HepG2 (cell line): Measurements from ENCODE around the gene SPATA21. TPM values are rescaled to one million over a fixed set of nuclear protein-coding genes. Genes with fewer than 3 reads are reported as not detected.

Source experiments
- AKAP8 ChIP-seq: sonication (generic); formaldehyde crosslinking; IDR thresholded peaks from 2 replicates; pipeline ENCODE4 v1.5.1; 2020; ENCODE audit warnings: mild to moderate bottlenecking, missing genetic modification reagents
- ETV5 ChIP-seq: IDR thresholded peaks from 2 replicates; pipeline ENCODE4 v1.6.1; 2018; ENCODE audit warnings: missing biosample characterization, missing genetic modification reagents, inconsistent platforms, borderline replicate concordance
- EZH2 ChIP-seq: conservative IDR thresholded peaks from 2 replicates; pipeline ENCODE4 v1.6.1; 2012; ENCODE audit warnings: mild to moderate bottlenecking, low read depth, low read length, moderate library complexity
- MAZ ChIP-seq, 2 experiments: sonication (generic) in 1 of 2; formaldehyde crosslinking in 1 of 2; IDR thresholded peaks; 2 replicates each; pipeline versions ENCODE4 v1.5.0 to v1.6.1; 2012 to 2020; ENCODE audit warnings: low read depth in 2 of 2, mild to moderate bottlenecking in 2 of 2, borderline replicate concordance in 1 of 2, improper control_type of control experiment in 1 of 2, low read length in 1 of 2, missing genetic modification reagents in 1 of 2, moderate library complexity in 1 of 2
- NBN ChIP-seq: fragments of 450-650 bp; conservative IDR thresholded peaks from 2 replicates; pipeline ENCODE4 v1.6.1; 2017
- NONO ChIP-seq, 2 experiments: fragments of 450-650 bp in 1 of 2; sonication (generic) in 1 of 2; formaldehyde crosslinking in 1 of 2; IDR thresholded peaks in 1 of 2; conservative IDR thresholded peaks in 1 of 2; 2 replicates each; pipeline versions ENCODE4 v1.6.1 to v1.8.0; 2017 to 2022; ENCODE audit warnings: mild to moderate bottlenecking in 1 of 2, missing genetic modification reagents in 1 of 2, moderate library complexity in 1 of 2
- SP1 ChIP-seq, 2 experiments: fragments of 450-650 bp in 1 of 2; sonication (generic) in 1 of 2; formaldehyde crosslinking in 1 of 2; IDR thresholded peaks; 2 replicates each; pipeline versions ENCODE4 v1.4.0 to v1.6.1; 2016 to 2020; ENCODE audit warnings: missing genetic modification reagents in 1 of 2
- ZBED4 ChIP-seq: sonication (generic); formaldehyde crosslinking; IDR thresholded peaks from 2 replicates; pipeline ENCODE4 v1.4.0; 2020; ENCODE audit warnings: missing genetic modification reagents, borderline replicate concordance
- ZNF17 ChIP-seq: sonication (generic); formaldehyde crosslinking; IDR thresholded peaks from 2 replicates; pipeline ENCODE4 v1.5.0; 2020; ENCODE audit warnings: mild to moderate bottlenecking, missing genetic modification reagents
- ZNF256 ChIP-seq: sonication (generic); formaldehyde crosslinking; conservative IDR thresholded peaks from 2 replicates; pipeline ENCODE4 v1.4.0; 2020; ENCODE audit warnings: missing genetic modification reagents
- ZNF335 ChIP-seq: sonication (generic); formaldehyde crosslinking; IDR thresholded peaks from 2 replicates; pipeline ENCODE4 v1.4.0; 2020; ENCODE audit warnings: missing genetic modification reagents
- ZNF556 ChIP-seq: sonication (generic); formaldehyde crosslinking; IDR thresholded peaks from 2 replicates; pipeline ENCODE4 v1.4.0; 2020; ENCODE audit warnings: mild to moderate bottlenecking, missing genetic modification reagents, borderline replicate concordance
- ZNF652 ChIP-seq: IDR thresholded peaks from 2 replicates; pipeline ENCODE4 v1.6.1; 2016; ENCODE audit warnings: low read depth, borderline replicate concordance
- ZNF891 ChIP-seq: sonication (generic); formaldehyde crosslinking; IDR thresholded peaks from 2 replicates; pipeline ENCODE4 v1.5.0; 2020; ENCODE audit warnings: mild to moderate bottlenecking, missing genetic modification reagents
- polyA plus RNA-seq, 8 experiments: library from polyadenylated mRNA; depleted of rRNA in 3 of 8; stranded (reverse) in 7 of 8; unstranded in 1 of 8; fragments of >200 nt; fragmentation: Illumina TruSeq in 4 of 8; extraction: Trizol in 4 of 8; gene quantifications; 2 replicates each; pipeline versions ENCODE4 v1.2.1 to v1.2.3, GENCODE V29; 2011 to 2016; ENCODE audit warnings: low read depth in 4 of 8, missing spikeins in 1 of 8, mixed read lengths in 1 of 8; ENCODE audit not compliant: insufficient read depth in 1 of 8
- total RNA-seq, 5 experiments: library from RNA; depleted of rRNA; stranded (reverse); fragments of >200 nt; fragmentation: Illumina TruSeq; extraction: Trizol; gene quantifications; 2 replicates each; pipeline ENCODE4 v1.2.3, GENCODE V29; 2016; ENCODE audit warnings: low read depth in 1 of 5
- TF ChIP-seq, protein P1 (sequence below): IDR thresholded peaks from 2 replicates; pipeline ENCODE4 v1.6.1; 2016
- TF ChIP-seq, protein P2 (sequence below): sonication (generic); formaldehyde crosslinking; IDR thresholded peaks from 2 replicates; pipeline ENCODE4 v1.4.0; 2020; ENCODE audit warnings: missing genetic modification reagents
- TF ChIP-seq, protein P3 (sequence below): sonication (generic); formaldehyde crosslinking; IDR thresholded peaks from 2 replicates; pipeline ENCODE4 v1.5.1; 2020; ENCODE audit warnings: missing genetic modification reagents, mild to moderate bottlenecking, borderline replicate concordance

SPATA21 gene
- total and polyA plus RNA-seq, 2 of the 13 experiments (the other 11 are each of a cell fraction or from before 2014, with no cell fraction given): 0.80 to 1.4 TPM

- no peak; the same call in 1 of the 2 replicates for TF ChIP-seq ZBED4
- peak; percentile 27; the same call in 1 of the 2 replicates for TF ChIP-seq ZNF652 (CRISPR knock-in tag)
- no peak for TF ChIP-seq SP1 (IDR thresholded peaks at IDR 0.05)
- peak; percentile 21; the same call in 1 of the 2 replicates for TF ChIP-seq SP1 (CRISPR knock-in tag; IDR thresholded peaks at IDR 0.05)
- no peak for TF ChIP-seq NBN
- TF ChIP-seq, protein P1, sequence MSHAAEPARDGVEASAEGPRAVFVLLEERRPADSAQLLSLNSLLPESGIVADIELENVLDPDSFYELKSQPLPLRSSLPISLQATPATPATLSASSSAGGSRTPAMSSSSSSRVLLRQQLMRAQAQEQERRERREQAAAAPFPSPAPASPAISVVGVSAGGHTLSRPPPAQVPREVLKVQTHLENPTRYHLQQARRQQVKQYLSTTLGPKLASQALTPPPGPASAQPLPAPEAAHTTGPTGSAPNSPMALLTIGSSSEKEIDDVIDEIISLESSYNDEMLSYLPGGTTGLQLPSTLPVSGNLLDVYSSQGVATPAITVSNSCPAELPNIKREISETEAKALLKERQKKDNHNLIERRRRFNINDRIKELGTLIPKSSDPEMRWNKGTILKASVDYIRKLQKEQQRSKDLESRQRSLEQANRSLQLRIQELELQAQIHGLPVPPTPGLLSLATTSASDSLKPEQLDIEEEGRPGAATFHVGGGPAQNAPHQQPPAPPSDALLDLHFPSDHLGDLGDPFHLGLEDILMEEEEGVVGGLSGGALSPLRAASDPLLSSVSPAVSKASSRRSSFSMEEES (CRISPR knock-in tag): no peak
- no peak for TF ChIP-seq ZNF556
- TF ChIP-seq, protein P2, sequence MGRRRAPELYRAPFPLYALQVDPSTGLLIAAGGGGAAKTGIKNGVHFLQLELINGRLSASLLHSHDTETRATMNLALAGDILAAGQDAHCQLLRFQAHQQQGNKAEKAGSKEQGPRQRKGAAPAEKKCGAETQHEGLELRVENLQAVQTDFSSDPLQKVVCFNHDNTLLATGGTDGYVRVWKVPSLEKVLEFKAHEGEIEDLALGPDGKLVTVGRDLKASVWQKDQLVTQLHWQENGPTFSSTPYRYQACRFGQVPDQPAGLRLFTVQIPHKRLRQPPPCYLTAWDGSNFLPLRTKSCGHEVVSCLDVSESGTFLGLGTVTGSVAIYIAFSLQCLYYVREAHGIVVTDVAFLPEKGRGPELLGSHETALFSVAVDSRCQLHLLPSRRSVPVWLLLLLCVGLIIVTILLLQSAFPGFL (CRISPR knock-in tag): no peak
- TF ChIP-seq ZNF17 (CRISPR knock-in tag): no peak
- TF ChIP-seq ZNF256 (CRISPR knock-in tag): no peak
- no peak for TF ChIP-seq EZH2
- TF ChIP-seq MAZ (IDR thresholded peaks at IDR 0.05; ENCODE audit: borderline replicate concordance, low read depth, low read length): peak; percentile 97
- TF ChIP-seq MAZ (CRISPR knock-in tag; IDR thresholded peaks at IDR 0.05; ENCODE audit: low read depth): no peak
- no peak for TF ChIP-seq NONO (IDR thresholded peaks at IDR 0.05)
- TF ChIP-seq NONO (CRISPR knock-in tag; conservative IDR thresholded peaks at IDR 0.05): 0 out of 2 replicates have a peak, but pooled peaks have one; percentile 57
- TF ChIP-seq, protein P3, sequence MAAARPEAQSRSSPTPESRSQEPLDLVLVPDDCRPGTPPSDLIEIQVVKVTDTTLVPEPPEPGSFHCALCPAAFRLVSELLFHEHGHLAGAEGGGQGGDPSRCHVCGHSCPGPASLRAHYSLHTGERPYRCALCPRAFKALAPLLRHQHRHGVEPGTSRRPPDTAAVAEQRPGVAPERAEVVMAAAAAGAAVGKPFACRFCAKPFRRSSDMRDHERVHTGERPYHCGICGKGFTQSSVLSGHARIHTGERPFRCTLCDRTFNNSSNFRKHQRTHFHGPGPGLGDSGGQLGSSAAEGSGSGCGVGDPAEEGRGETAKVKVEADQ (CRISPR knock-in tag): no peak
- no peak for TF ChIP-seq ZNF891 (CRISPR knock-in tag)
- TF ChIP-seq AKAP8: no peak
- peak; percentile 94 for TF ChIP-seq ETV5 (CRISPR knock-in tag)
- TF ChIP-seq ZNF335: peak; percentile 92; the same call in 1 of the 2 replicates
Observed at GRCh38 chr1:16366722-16367257, 70.4 kb downstream of the SPATA21 start, which contains the start of gene SZRD1 (continued).
